IMR-90 (cell line): ENCODE results near the gene ADAMTSL2. TPM values are rescaled to one million over a fixed set of nuclear protein-coding genes. Genes with fewer than 3 reads are reported as not detected.
A peak's percentile ranks its signal among the peaks of the same experiment; 100 is the strongest.

Experiments used
- ATAC-seq: fragments of 200-7000 bp; cut with Tn5 transposase; 2 replicates; pipeline ENCODE4 v1.9.1; 2020; ENCODE audit warnings: low read depth, mild to moderate bottlenecking, moderate library complexity
- BruUV-seq: library from RNA; stranded (reverse); fragments of 400-500 nt; replicated peaks from 2 replicates; lab custom pipeline; 2021; lab: Mats Ljungman, UMichigan
- CTCF ChIA-PET: fragments of 300-600 bp; formaldehyde crosslinking; extraction: SDS; loops from one replicate; lab custom pipeline; 2021; ENCODE audit warnings: antibody characterized with exemption; lab: Yijun Ruan, JAX
- POLR2A ChIA-PET: fragments of 300-600 bp; sonication (Branson Sonifier 250); formaldehyde crosslinking; loops from one replicate; lab custom pipeline; 2022; ENCODE audit warnings: antibody characterized with exemption; ENCODE audit not compliant: unreplicated experiment; lab: Charles Lee
- DNase-seq: peaks from one replicate; pipeline ENCODE4 v3.0.0; 2013
- H2AFZ ChIP-seq: replicated peaks from 2 replicates; pipeline ENCODE3; 2013; ENCODE audit warnings: low read length, mild to moderate bottlenecking; ENCODE audit not compliant: poor library complexity
- H2AK5ac ChIP-seq: 2 replicates; pipeline ENCODE4 v1.6.1; 2013; ENCODE audit warnings: low read depth, low read length, inconsistent platforms
- H2AK9ac ChIP-seq: replicated peaks from 2 replicates; pipeline ENCODE3; 2013; ENCODE audit warnings: mild to moderate bottlenecking, low read depth, low read length, moderate library complexity; ENCODE audit not compliant: poor library complexity
- H2BK120ac ChIP-seq: 2 replicates; pipeline ENCODE4 v1.6.1; 2013; ENCODE audit warnings: low read depth, low read length, inconsistent platforms
- H2BK15ac ChIP-seq: 3 replicates; pipeline ENCODE4 v1.6.1; 2013; ENCODE audit warnings: low read depth, low read length, inconsistent platforms
- H2BK20ac ChIP-seq: 2 replicates; pipeline ENCODE4 v1.6.1; 2013; ENCODE audit warnings: low read depth, mild to moderate bottlenecking, inconsistent platforms, low read length, moderate library complexity
- H2BK5ac ChIP-seq: 2 replicates; pipeline ENCODE4 v1.6.1; 2013; ENCODE audit warnings: mild to moderate bottlenecking, low read depth, low read length, inconsistent platforms; ENCODE audit not compliant: poor library complexity, severe bottlenecking
- H3K14ac ChIP-seq: replicated peaks from 2 replicates; pipeline ENCODE4 v1.6.1; 2013; ENCODE audit warnings: low read depth, low read length, inconsistent platforms
- H3K18ac ChIP-seq: 2 replicates; pipeline ENCODE4 v1.6.1; 2013; ENCODE audit warnings: low read depth, low read length, control low read depth
- H3K23ac ChIP-seq: 2 replicates; pipeline ENCODE4 v1.6.1; 2013; ENCODE audit warnings: low read depth, low read length, inconsistent platforms
- H3K27ac ChIP-seq: 2 replicates; pipeline ENCODE4 v1.5.1; 2013; ENCODE audit warnings: mild to moderate bottlenecking, control low read depth, low read length; ENCODE audit not compliant: insufficient read depth
- H3K27me3 ChIP-seq: 2 replicates; pipeline ENCODE4 v1.6.1; 2013; ENCODE audit warnings: low read length; ENCODE audit not compliant: control insufficient read depth, insufficient read depth
- H3K36me3 ChIP-seq: 2 replicates; pipeline ENCODE4 v1.6.1; 2013; ENCODE audit warnings: low read length, mixed read lengths; ENCODE audit not compliant: control insufficient read depth, insufficient read depth
- H3K4ac ChIP-seq: 2 replicates; pipeline ENCODE4 v1.6.1; 2013; ENCODE audit warnings: low read depth, low read length, inconsistent platforms
- H3K4me1 ChIP-seq: 2 replicates; pipeline ENCODE4 v1.6.1; 2013; ENCODE audit warnings: low read length, mixed read lengths; ENCODE audit not compliant: control insufficient read depth, insufficient read depth
- H3K4me2 ChIP-seq: 2 replicates; pipeline ENCODE4 v1.6.1; 2013; ENCODE audit warnings: low read depth, mild to moderate bottlenecking, control low read depth, low read length, moderate library complexity
- H3K4me3 ChIP-seq: 2 replicates; pipeline ENCODE4 v1.5.1; 2013; ENCODE audit warnings: low read depth, mild to moderate bottlenecking, control low read depth, low read length, moderate library complexity; ENCODE audit not compliant: insufficient read depth
- H3K56ac ChIP-seq: 2 replicates; pipeline ENCODE4 v1.6.1; 2013; ENCODE audit warnings: low read length, inconsistent platforms; ENCODE audit not compliant: insufficient read depth; ENCODE audit errors: extremely low read depth
- H3K79me1 ChIP-seq, 2 experiments: 2 replicates each; pipeline ENCODE4 v1.6.1; 2013; ENCODE audit warnings: low read length in 2 of 2, inconsistent platforms in 1 of 2, low read depth in 1 of 2
- H3K9ac ChIP-seq: 2 replicates; pipeline ENCODE4 v1.6.1; 2013; ENCODE audit warnings: low read depth, low read length, control low read depth
- H3K9me1 ChIP-seq: 2 replicates; pipeline ENCODE4 v1.6.1; 2013; ENCODE audit warnings: low read length, inconsistent platforms; ENCODE audit not compliant: insufficient read depth
- H3K9me3 ChIP-seq: 2 replicates; pipeline ENCODE4 v1.6.1; 2013; ENCODE audit warnings: low read length; ENCODE audit not compliant: control insufficient read depth, insufficient read depth
- H4K20me1 ChIP-seq: 2 replicates; pipeline ENCODE4 v1.6.1; 2013; ENCODE audit warnings: low read length, inconsistent platforms; ENCODE audit not compliant: insufficient read depth
- H4K5ac ChIP-seq: 2 replicates; pipeline ENCODE4 v1.6.1; 2013; ENCODE audit warnings: mild to moderate bottlenecking, low read depth, low read length, control low read depth
- H4K8ac ChIP-seq, 2 experiments: 2 replicates each; pipeline ENCODE4 v1.6.1; 2013; ENCODE audit warnings: low read depth in 2 of 2, low read length in 2 of 2, control low read depth in 1 of 2, inconsistent platforms in 1 of 2
- H4K91ac ChIP-seq: 2 replicates; pipeline ENCODE4 v1.6.1; 2013; ENCODE audit warnings: low read depth, low read length, inconsistent platforms; ENCODE audit not compliant: insufficient read depth
- BHLHE40 ChIP-seq: fragments of 150-350 bp; IDR thresholded peaks from 2 replicates; pipeline ENCODE4 v1.6.1; 2016; ENCODE audit warnings: mild to moderate bottlenecking, low read depth, low read length
- CEBPB ChIP-seq: IDR thresholded peaks from 2 replicates; pipeline ENCODE4 v1.6.1; 2012; ENCODE audit warnings: low read depth, low read length, improper control_type of control experiment
- CHD1 ChIP-seq: IDR thresholded peaks from 2 replicates; pipeline ENCODE4 v1.6.1; 2012; ENCODE audit warnings: low read depth, low read length, improper control_type of control experiment
- FOS ChIP-seq: fragments of 150-350 bp; IDR thresholded peaks from 2 replicates; pipeline ENCODE4 v1.6.1; 2016; ENCODE audit warnings: low read depth, low read length
- MAFK ChIP-seq: IDR thresholded peaks from 2 replicates; pipeline ENCODE4 v1.6.1; 2012; ENCODE audit warnings: low read depth, low read length, improper control_type of control experiment
- MAZ ChIP-seq: IDR thresholded peaks from 2 replicates; pipeline ENCODE4 v1.6.1; 2012; ENCODE audit warnings: low read depth, mild to moderate bottlenecking, low read length, improper control_type of control experiment, moderate library complexity, borderline replicate concordance
- MXI1 ChIP-seq: IDR thresholded peaks from 2 replicates; pipeline ENCODE4 v1.6.1; 2012; ENCODE audit warnings: low read depth, mild to moderate bottlenecking, low read length, moderate library complexity, borderline replicate concordance
- NFE2L2 ChIP-seq: fragments of 150-350 bp; IDR thresholded peaks from 2 replicates; pipeline ENCODE4 v1.6.1; 2016; ENCODE audit warnings: low read depth, mild to moderate bottlenecking, low read length
- POLR2A ChIP-seq: IDR thresholded peaks from 2 replicates; pipeline ENCODE4 v1.6.1; 2012; ENCODE audit warnings: mild to moderate bottlenecking, low read depth, low read length
- RAD21 ChIP-seq: IDR thresholded peaks from 2 replicates; pipeline ENCODE4 v1.6.1; 2012; ENCODE audit warnings: low read length, improper control_type of control experiment
- RCOR1 ChIP-seq: IDR thresholded peaks from 2 replicates; pipeline ENCODE4 v1.6.1; 2012; ENCODE audit warnings: mild to moderate bottlenecking, low read length, improper control_type of control experiment; ENCODE audit not compliant: insufficient replicate concordance
- RFX5 ChIP-seq: IDR thresholded peaks from 2 replicates; pipeline ENCODE4 v1.8.0; 2012; ENCODE audit warnings: low read depth, mild to moderate bottlenecking, low read length, moderate library complexity
- SMC3 ChIP-seq: fragments of 150-350 bp; IDR thresholded peaks from 2 replicates; pipeline ENCODE4 v1.6.1; 2016; ENCODE audit warnings: low read depth, mild to moderate bottlenecking, antibody characterized with exemption, low read length, moderate library complexity
- WGBS, 2 experiments: methylation state at CpG; one replicate each; pipeline versions ENCODE4 v1.1.5 to v1.1.7; 2013; ENCODE audit warnings: missing lambda C conversion rate in 2 of 2; ENCODE audit not compliant: insufficient read length in 1 of 2; ENCODE audit errors: extremely low coverage in 2 of 2; 5-methylcytosine and 5-hydroxymethylcytosine counted together
- dilution Hi-C: fragments of 300-500 bp; cut with HindIII; formaldehyde crosslinking; loops from one replicate; pipeline ENCODE4 v1.14.3; 2018; ENCODE audit warnings: low sequenced_read_pairs; ENCODE audit not compliant: unreplicated experiment
- in situ Hi-C: fragments of 300-500 bp; cut with MboI; formaldehyde crosslinking; loops from 3 replicates; pipeline ENCODE4 v1.14.3; 2019; ENCODE audit warnings: low sequenced_read_pairs, inconsistent platforms, mixed read lengths
- intact Hi-C: fragments of 100-400 bp; cut with micrococcal nuclease; formaldehyde crosslinking; loops from 2 replicates; pipeline ENCODE4 v1.10.0; 2022
- polyA plus RNA-seq, 3 experiments: library from polyadenylated mRNA; depleted of rRNA; stranded (reverse); fragments of >200 nt; gene quantifications; 2 replicates each; pipeline ENCODE4 v1.2.3, GENCODE V29; 2012; ENCODE audit warnings: low replicate concordance in 1 of 3
- total RNA-seq: library from RNA; depleted of rRNA; stranded (reverse); fragments of >200 nt; gene quantifications from 2 replicates; pipeline ENCODE4 v1.2.3, GENCODE V29; 2012
- TF ChIP-seq, protein P1 (sequence below): fragments of 150-350 bp; IDR thresholded peaks from 2 replicates; pipeline ENCODE4 v1.6.1; 2016; ENCODE audit warnings: low read depth, mild to moderate bottlenecking, low read length, moderate library complexity, borderline replicate concordance
- TF ChIP-seq, protein P2 (sequence below): conservative IDR thresholded peaks from 2 replicates; pipeline ENCODE4 v1.5.1; 2012; ENCODE audit warnings: mild to moderate bottlenecking, low read depth, low read length, improper control_type of control experiment
- TF ChIP-seq, protein P3 (sequence below): fragments of 150-350 bp; IDR thresholded peaks from 2 replicates; pipeline ENCODE4 v1.6.1; 2017; ENCODE audit warnings: mild to moderate bottlenecking, antibody characterized with exemption, low read length, low read depth

The ADAMTSL2 gene
- total and polyA plus RNA-seq, 2 of the 4 experiments (the other 2 are of a cell fraction) = not detected

DNA sequence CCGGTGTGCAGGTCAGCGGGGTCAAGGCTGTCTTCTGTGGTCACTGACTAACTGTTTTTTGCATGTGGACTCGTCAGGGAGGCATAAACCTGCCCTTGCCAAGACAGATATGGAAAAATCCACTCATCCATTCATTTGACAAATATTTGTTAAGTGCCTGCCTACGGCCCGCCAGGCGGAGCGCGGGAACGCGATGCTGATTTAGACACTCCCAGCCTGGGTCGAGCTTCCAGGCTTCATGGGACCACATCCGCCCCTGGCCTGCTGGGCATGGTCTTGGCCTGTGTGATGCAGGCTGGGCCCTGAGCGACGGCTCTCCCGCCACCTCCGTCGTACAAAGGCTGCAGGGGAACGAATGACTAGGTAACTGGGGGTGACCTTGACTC, 27.9 kb upstream of the ADAMTSL2 start:
- H2AFZ ChIP-seq = peak overlapping the region; percentile 88
- H2BK120ac ChIP-seq = peak overlapping the region; percentile 42
- peak overlapping the region; percentile 85 for H2AK9ac ChIP-seq
- TF ChIP-seq NFE2L2 (no peak), CEBPB (no peak), MAZ (no peak), SMC3 (peak; percentile 8; the same call in 1 of the 2 replicates), RCOR1 (no peak), POLR2A (no peak), MAFK (no peak), CHD1 (no peak), RAD21 (peak; percentile 15; the same call in 1 of the 2 replicates), MXI1 (no peak), FOS (peak; percentile 35; the same call in 1 of the 2 replicates), RFX5 (no peak), BHLHE40 (peak; percentile 30; the same call in 1 of the 2 replicates)
- TF ChIP-seq, protein P1, sequence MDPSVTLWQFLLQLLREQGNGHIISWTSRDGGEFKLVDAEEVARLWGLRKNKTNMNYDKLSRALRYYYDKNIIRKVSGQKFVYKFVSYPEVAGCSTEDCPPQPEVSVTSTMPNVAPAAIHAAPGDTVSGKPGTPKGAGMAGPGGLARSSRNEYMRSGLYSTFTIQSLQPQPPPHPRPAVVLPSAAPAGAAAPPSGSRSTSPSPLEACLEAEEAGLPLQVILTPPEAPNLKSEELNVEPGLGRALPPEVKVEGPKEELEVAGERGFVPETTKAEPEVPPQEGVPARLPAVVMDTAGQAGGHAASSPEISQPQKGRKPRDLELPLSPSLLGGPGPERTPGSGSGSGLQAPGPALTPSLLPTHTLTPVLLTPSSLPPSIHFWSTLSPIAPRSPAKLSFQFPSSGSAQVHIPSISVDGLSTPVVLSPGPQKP = no peak
- TF ChIP-seq, protein P2, sequence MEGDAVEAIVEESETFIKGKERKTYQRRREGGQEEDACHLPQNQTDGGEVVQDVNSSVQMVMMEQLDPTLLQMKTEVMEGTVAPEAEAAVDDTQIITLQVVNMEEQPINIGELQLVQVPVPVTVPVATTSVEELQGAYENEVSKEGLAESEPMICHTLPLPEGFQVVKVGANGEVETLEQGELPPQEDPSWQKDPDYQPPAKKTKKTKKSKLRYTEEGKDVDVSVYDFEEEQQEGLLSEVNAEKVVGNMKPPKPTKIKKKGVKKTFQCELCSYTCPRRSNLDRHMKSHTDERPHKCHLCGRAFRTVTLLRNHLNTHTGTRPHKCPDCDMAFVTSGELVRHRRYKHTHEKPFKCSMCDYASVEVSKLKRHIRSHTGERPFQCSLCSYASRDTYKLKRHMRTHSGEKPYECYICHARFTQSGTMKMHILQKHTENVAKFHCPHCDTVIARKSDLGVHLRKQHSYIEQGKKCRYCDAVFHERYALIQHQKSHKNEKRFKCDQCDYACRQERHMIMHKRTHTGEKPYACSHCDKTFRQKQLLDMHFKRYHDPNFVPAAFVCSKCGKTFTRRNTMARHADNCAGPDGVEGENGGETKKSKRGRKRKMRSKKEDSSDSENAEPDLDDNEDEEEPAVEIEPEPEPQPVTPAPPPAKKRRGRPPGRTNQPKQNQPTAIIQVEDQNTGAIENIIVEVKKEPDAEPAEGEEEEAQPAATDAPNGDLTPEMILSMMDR = 0 out of 2 replicates have a peak, but pooled peaks have one; percentile 6
- TF ChIP-seq, protein P3, sequence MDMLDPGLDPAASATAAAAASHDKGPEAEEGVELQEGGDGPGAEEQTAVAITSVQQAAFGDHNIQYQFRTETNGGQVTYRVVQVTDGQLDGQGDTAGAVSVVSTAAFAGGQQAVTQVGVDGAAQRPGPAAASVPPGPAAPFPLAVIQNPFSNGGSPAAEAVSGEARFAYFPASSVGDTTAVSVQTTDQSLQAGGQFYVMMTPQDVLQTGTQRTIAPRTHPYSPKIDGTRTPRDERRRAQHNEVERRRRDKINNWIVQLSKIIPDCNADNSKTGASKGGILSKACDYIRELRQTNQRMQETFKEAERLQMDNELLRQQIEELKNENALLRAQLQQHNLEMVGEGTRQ = no peak
- H4K5ac ChIP-seq = no peak overlapping the region
- no peak overlapping the region for H2BK20ac ChIP-seq
- H4K91ac ChIP-seq = peak overlapping the region; percentile 9; the same call in 1 of the 2 replicates
- no peak overlapping the region for H3K4me3 ChIP-seq
- peak overlapping the region; percentile 51; the same call in 1 of the 2 replicates for H2AK5ac ChIP-seq
- peak overlapping the region in 1 of 2 experiments; percentile 66; a peak in 1 of 4 replicates for H4K8ac ChIP-seq
- H3K9me3 ChIP-seq = peaks cover 4% of the 10 kb centered on the region
- no peak overlapping the region; the same call in 2 of the 3 replicates for H2BK15ac ChIP-seq
- peaks cover 6% of the 10 kb centered on the region; the same call in 1 of the 2 replicates for H3K9me1 ChIP-seq
- H3K4me2 ChIP-seq = no peak overlapping the region
- BruUV-seq = no TSS peak
- no peak overlapping the region for H2BK5ac ChIP-seq
- peaks cover 15% of the 10 kb centered on the region; the same call in 1 of the 2 replicates for H3K27me3 ChIP-seq
- ChIA-PET CTCF (no interaction called here), POLR2A (no interaction called here)
- no peak overlapping the region for H3K23ac ChIP-seq
- no peaks in the 10 kb centered on the region for H3K79me1 ChIP-seq
- H3K56ac ChIP-seq = no peak overlapping the region
- 28% methylated on average over 10 of the region's 18 CpGs; no CpG with 5 or more reads in 1 of the 2 experiments for WGBS, 2 experiments
- H3K4ac ChIP-seq = peak overlapping the region; percentile 31; the same call in 1 of the 2 replicates
- H3K36me3 ChIP-seq = no peaks in the 10 kb centered on the region
- no peak overlapping the region for H3K14ac ChIP-seq
- in situ Hi-C loops (no loop called here), intact Hi-C loops (no loop called here), dilution Hi-C loops (no loop called here)
- H3K18ac ChIP-seq = no peak overlapping the region
- H3K9ac ChIP-seq = no peak overlapping the region
- peak; percentile 89 for DNase-seq
- ATAC-seq = peak; percentile 75
- peaks cover 10% of the 10 kb centered on the region; the same call in 1 of the 2 replicates for H3K4me1 ChIP-seq
- no peak overlapping the region for H3K27ac ChIP-seq
- H4K20me1 ChIP-seq = no peaks in the 10 kb centered on the region
